Endodermal cell (in vitro differentiated cells): ENCODE results near the gene PCDHA1. TPM values are rescaled to one million over a fixed set of nuclear protein-coding genes. Genes with fewer than 3 reads are reported as not detected.
A peak's percentile ranks its signal among the peaks of the same experiment; 100 is the strongest.

Source experiments
- DNase-seq: peaks from one replicate; pipeline ENCODE4 v3.0.0-alpha.2; 2017
- H3K27ac ChIP-seq: 2 replicates; pipeline ENCODE4 v1.5.1; 2013; ENCODE audit warnings: mild to moderate bottlenecking, low read depth, low read length, moderate library complexity
- H3K27me3 ChIP-seq: 2 replicates; pipeline ENCODE4 v1.6.1; 2013; ENCODE audit warnings: mild to moderate bottlenecking, low read length, moderate library complexity; ENCODE audit not compliant: insufficient read depth, control insufficient read depth, poor library complexity, severe bottlenecking
- H3K36me3 ChIP-seq: 2 replicates; pipeline ENCODE4 v1.7.0; 2013; ENCODE audit warnings: mild to moderate bottlenecking, low read length, moderate library complexity; ENCODE audit not compliant: control insufficient read depth, insufficient read depth
- H3K4me1 ChIP-seq: one replicate; pipeline ENCODE4 v1.7.0; 2013; ENCODE audit warnings: low read length; ENCODE audit not compliant: control insufficient read depth, insufficient read depth
- H3K4me3 ChIP-seq: 2 replicates; pipeline ENCODE4 v1.5.1; 2013; ENCODE audit warnings: mild to moderate bottlenecking, low read length, moderate library complexity
- H3K9ac ChIP-seq: 2 replicates; pipeline ENCODE4 v1.6.1; 2013; ENCODE audit warnings: mild to moderate bottlenecking, low read length, moderate library complexity; ENCODE audit not compliant: poor library complexity, severe bottlenecking; ENCODE audit errors: extremely low read depth
- H3K9me3 ChIP-seq: 2 replicates; pipeline ENCODE4 v1.6.1; 2013; ENCODE audit warnings: mild to moderate bottlenecking, low read length, moderate library complexity; ENCODE audit not compliant: control insufficient read depth
- H3K27ac Mint-ChIP-seq: 2 replicates; pipeline ENCODE4 v1.8.0; 2020; ENCODE audit warnings: mixed read lengths
- H3K27me3 Mint-ChIP-seq: 2 replicates; pipeline ENCODE4 v1.8.0; 2021; ENCODE audit warnings: mild to moderate bottlenecking, mixed read lengths; ENCODE audit not compliant: insufficient read depth
- H3K36me3 Mint-ChIP-seq: 2 replicates; pipeline ENCODE4 v1.8.0; 2020; ENCODE audit warnings: low read depth, mixed read lengths
- H3K4me1 Mint-ChIP-seq: 2 replicates; pipeline ENCODE4 v1.8.0; 2020; ENCODE audit warnings: mixed read lengths
- H3K4me3 Mint-ChIP-seq: 2 replicates; pipeline ENCODE4 v1.8.0; 2020; ENCODE audit warnings: mild to moderate bottlenecking, moderate library complexity, mixed read lengths
- H3K9me3 Mint-ChIP-seq: 2 replicates; pipeline ENCODE4 v1.8.0; 2020; ENCODE audit warnings: mild to moderate bottlenecking, mixed read lengths
- CTCF ChIP-seq: fragments of 200-600 bp; sonication (generic); conservative IDR thresholded peaks from 2 replicates; pipeline ENCODE4 v1.5.0; 2021; ENCODE audit warnings: antibody characterized with exemption, mild to moderate bottlenecking
- WGBS, 2 experiments: methylation state at CpG; one replicate each; pipeline versions ENCODE4 v1.1.5 to v1.1.7; 2013; ENCODE audit warnings: missing lambda C conversion rate in 2 of 2, mixed read lengths in 1 of 2; ENCODE audit not compliant: insufficient coverage in 1 of 2, insufficient read length in 1 of 2; 5-methylcytosine and 5-hydroxymethylcytosine counted together
- total RNA-seq, 2 donors: library from RNA; stranded (reverse); fragmentation: NEBNext Ultra II Directional in 1 of 2; extraction: Animal tissue kit (Norgen Biotek cat#: 25700) in 1 of 2; gene quantifications; 2 replicates in 1 of 2; 3 replicates in 1 of 2; pipeline ENCODE4 v1.2.1, GENCODE V29; 2021

Gene PCDHA1
- total RNA-seq, 2 donors from 2014 or later: 0.18 to 2.9 TPM

GRCh38 chr5:141040771-141041426, 255.0 kb downstream of the PCDHA1 start:
- H3K9ac ChIP-seq: peak overlapping the region; percentile 86
- peak; percentile 100 for DNase-seq
- H3K4me3 Mint-ChIP-seq: no peak overlapping the region
- WGBS, 2 experiments: 0% methylated on average over 12 to 24 of the region's 25 CpGs
- peaks cover 7% of the 10 kb centered on the region for H3K27me3 ChIP-seq
- no peak overlapping the region for H3K27ac Mint-ChIP-seq
- no peaks in the 10 kb centered on the region for H3K4me1 ChIP-seq
- no peaks in the 10 kb centered on the region for H3K9me3 Mint-ChIP-seq
- H3K36me3 ChIP-seq: no peaks in the 10 kb centered on the region
- H3K36me3 Mint-ChIP-seq: no peaks in the 10 kb centered on the region
- H3K9me3 ChIP-seq: no peaks in the 10 kb centered on the region
- H3K4me1 Mint-ChIP-seq: no peaks in the 10 kb centered on the region
- peaks cover 14% of the 10 kb centered on the region for H3K27me3 Mint-ChIP-seq
- TF ChIP-seq CTCF: peak; percentile 92
- peak overlapping the region; percentile 97 for H3K27ac ChIP-seq
- peak overlapping the region; percentile 98 for H3K4me3 ChIP-seq

- H3K9ac ChIP-seq: no peak overlapping the region
- WGBS, 2 experiments: 45 to 50% methylated on average over 2 of the region's 4 CpGs
- no peak overlapping the region for H3K27ac ChIP-seq
- H3K36me3 ChIP-seq: no peaks in the 10 kb centered on the region
- Mint-ChIP-seq H3K36me3 (no peaks in the 10 kb centered on the region), H3K27ac (no peak overlapping the region), H3K9me3 (no peaks in the 10 kb centered on the region), H3K27me3 (peaks cover 17% of the 10 kb centered on the region), H3K4me3 (no peak overlapping the region), H3K4me1 (no peaks in the 10 kb centered on the region)
- H3K4me1 ChIP-seq: no peaks in the 10 kb centered on the region
- TF ChIP-seq CTCF: peak; percentile 24
- H3K27me3 ChIP-seq: peaks cover 7% of the 10 kb centered on the region
- H3K4me3 ChIP-seq: no peak overlapping the region
- DNase-seq: no peak
- no peaks in the 10 kb centered on the region for H3K9me3 ChIP-seq
These were observed 255.5 kb downstream of the PCDHA1 start for GRCh38 chr5:141041427-141041785.

GRCh38 chr5:141042555-141042954, 256.6 kb downstream of the PCDHA1 start:
- Histone ChIP-seq H3K4me1 (no peaks in the 10 kb centered on the region), H3K9me3 (no peaks in the 10 kb centered on the region), H3K4me3 (no peak overlapping the region), H3K27me3 (peaks cover 7% of the 10 kb centered on the region), H3K9ac (no peak overlapping the region), H3K36me3 (no peaks in the 10 kb centered on the region), H3K27ac (no peak overlapping the region)
- no peaks in the 10 kb centered on the region for H3K4me1 Mint-ChIP-seq
- H3K9me3 Mint-ChIP-seq: no peaks in the 10 kb centered on the region
- no peaks in the 10 kb centered on the region for H3K36me3 Mint-ChIP-seq
- WGBS, 2 experiments: 88% methylated on average over 1 of the region's 1 CpG; no CpG with 5 or more reads in 1 of the 2 experiments
- no peak for DNase-seq
- no peak overlapping the region for H3K4me3 Mint-ChIP-seq
- H3K27ac Mint-ChIP-seq: no peak overlapping the region
- H3K27me3 Mint-ChIP-seq: peaks cover 24% of the 10 kb centered on the region
- TF ChIP-seq CTCF: no peak
